NB4 (cell line): ENCODE data around the gene FBXO9.

ENCODE experiments used
- DNase-seq: peaks from one replicate; pipeline ENCODE4 v3.0.0; 2010; ENCODE audit warnings: low read depth
- H3K4me3 ChIP-seq: one replicate; pipeline ENCODE4 v1.5.1; 2011; ENCODE audit warnings: mild to moderate bottlenecking, low read depth, low read length, moderate library complexity
- MYC ChIP-seq: IDR thresholded peaks from 2 replicates; pipeline ENCODE4 v1.6.1; 2011; ENCODE audit warnings: low read depth, low read length
- POLR2A ChIP-seq: IDR thresholded peaks from 2 replicates; pipeline ENCODE4 v1.6.1; 2011; ENCODE audit warnings: mild to moderate bottlenecking; ENCODE audit not compliant: insufficient read length; ENCODE audit errors: extremely low read depth
- TF ChIP-seq, protein P1 (sequence below): IDR thresholded peaks from one replicate; pipeline ENCODE4 v1.5.1; 2012; ENCODE audit warnings: low read depth, low read length
- TF ChIP-seq, protein P2 (sequence below): IDR thresholded peaks from 2 replicates; pipeline ENCODE4 v1.6.1; 2011; ENCODE audit warnings: low read depth, low read length

The FBXO9 gene

DNA sequence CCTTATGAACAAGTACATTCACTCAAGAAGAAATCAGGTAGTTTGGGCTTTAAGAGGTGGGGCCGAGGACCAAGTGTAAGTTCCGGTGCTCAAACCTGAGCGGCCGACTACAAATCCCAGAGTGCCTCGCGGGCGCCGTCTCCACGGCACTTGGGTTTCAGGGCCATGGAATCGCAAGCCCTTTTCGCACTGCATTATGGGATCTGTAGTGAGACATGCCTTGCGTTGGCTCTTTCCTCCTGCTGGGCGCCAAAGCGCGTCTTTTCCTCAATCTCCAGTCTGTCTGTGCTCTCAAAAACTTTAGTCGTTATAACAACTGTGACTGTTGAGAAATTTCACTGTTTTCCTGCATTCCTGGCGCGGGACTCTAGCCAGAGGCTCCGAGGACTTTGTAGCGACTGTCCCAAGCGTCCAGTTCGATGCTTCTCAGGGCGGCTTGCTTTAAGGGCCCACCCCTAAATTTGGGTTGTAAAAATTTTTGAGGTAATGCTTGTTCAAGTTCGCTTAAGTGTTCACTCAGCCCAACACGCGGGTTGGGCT is 408 bp upstream of the FBXO9 start:
- DNase-seq, result peak; percentile 99
- peak; percentile 73 for TF ChIP-seq MYC
- TF ChIP-seq, protein P1, sequence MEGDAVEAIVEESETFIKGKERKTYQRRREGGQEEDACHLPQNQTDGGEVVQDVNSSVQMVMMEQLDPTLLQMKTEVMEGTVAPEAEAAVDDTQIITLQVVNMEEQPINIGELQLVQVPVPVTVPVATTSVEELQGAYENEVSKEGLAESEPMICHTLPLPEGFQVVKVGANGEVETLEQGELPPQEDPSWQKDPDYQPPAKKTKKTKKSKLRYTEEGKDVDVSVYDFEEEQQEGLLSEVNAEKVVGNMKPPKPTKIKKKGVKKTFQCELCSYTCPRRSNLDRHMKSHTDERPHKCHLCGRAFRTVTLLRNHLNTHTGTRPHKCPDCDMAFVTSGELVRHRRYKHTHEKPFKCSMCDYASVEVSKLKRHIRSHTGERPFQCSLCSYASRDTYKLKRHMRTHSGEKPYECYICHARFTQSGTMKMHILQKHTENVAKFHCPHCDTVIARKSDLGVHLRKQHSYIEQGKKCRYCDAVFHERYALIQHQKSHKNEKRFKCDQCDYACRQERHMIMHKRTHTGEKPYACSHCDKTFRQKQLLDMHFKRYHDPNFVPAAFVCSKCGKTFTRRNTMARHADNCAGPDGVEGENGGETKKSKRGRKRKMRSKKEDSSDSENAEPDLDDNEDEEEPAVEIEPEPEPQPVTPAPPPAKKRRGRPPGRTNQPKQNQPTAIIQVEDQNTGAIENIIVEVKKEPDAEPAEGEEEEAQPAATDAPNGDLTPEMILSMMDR, result no peak
- TF ChIP-seq, protein P2, sequence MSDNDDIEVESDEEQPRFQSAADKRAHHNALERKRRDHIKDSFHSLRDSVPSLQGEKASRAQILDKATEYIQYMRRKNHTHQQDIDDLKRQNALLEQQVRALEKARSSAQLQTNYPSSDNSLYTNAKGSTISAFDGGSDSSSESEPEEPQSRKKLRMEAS, result peak; percentile 55
- H3K4me3 ChIP-seq, result peak overlapping the region; percentile 85

DNA sequence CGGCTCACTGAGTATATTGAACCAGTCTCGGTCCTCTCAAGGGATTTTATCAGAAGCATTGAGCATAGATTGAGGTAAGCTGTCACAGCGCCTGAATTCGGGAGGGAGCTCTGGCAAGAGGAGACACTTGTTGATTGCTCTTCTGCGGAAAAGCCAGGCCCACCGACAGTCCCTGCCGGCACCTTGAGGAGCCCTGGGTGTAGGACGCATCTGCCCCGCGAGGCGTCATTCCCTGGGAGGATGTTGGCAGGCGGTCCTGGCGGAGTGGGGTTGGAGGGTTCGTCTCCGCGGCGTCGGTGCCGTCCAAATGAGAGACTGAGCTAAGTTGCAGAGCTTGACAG is 843 bp downstream of the FBXO9 start:
- peak overlapping the region; percentile 85 for H3K4me3 ChIP-seq
- DNase-seq, result no peak
- TF ChIP-seq, protein P1, result no peak
- TF ChIP-seq MYC, result no peak
- TF ChIP-seq, protein P2, result no peak

DNA sequence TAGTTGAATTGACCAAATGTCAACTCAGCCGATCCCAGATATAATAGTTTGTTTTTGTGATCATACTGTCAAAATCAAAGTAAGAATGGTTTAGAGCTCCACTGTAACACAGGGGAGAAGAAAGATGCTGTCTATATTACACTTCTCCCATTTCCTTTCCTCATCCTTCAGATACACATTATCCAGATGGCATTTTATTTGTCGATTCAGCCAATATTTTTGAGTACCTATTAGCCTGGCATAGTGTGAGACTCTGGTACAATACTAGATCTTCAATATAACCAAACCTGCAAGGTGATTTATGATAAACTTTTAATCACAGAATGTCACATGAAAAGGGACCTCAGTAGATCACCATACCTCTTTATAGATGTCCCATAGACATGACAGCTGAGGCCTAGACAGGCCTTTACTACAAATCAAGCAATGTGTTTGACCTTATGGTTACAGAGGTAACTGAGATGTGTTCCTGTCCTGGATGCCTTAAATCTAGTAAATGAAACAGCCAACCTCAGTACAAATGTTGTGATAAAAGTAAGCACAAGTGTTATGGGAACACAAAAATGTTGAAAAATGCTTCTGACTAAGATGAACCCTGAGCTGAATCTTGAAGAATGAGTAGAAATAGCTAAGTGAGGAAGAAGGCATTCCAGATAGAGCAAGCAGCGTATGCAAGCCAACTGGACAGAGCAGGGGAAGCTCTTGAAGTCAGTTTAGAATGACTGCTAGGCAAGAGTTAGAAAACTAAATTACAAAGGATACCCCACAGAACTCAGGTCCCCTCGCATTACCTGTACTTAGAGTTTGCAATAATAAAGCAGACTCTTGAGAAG is 1.9 kb downstream of the FBXO9 start:
- TF ChIP-seq, protein P1, result no peak
- TF ChIP-seq, protein P2, result no peak
- TF ChIP-seq MYC (no peak), POLR2A (no peak)
- DNase-seq, result no peak
- peak overlapping the region; percentile 85 for H3K4me3 ChIP-seq

DNA sequence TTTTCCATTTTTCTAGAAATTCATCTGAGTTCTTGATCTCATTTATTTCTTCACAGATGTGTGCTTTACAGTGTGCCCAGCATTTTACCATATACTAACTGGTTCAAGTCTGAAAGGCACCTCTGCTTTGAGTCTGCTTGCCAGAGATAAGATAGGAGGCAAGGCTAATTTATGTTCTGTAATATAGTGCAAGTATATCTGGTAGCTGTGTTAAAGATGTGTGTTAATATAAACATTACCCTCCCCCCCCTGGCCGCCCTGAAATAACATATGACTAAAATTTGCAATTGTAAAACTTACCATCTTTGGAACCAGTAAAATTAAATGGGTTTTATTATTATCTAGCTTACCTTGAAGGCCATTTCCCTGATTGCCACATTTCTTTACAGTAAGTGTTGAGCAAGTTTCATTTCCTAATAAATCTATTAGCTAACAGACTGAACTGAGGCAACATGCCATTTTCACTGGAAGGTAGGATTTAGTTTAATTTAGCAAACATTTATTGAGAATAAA is 2.7 kb downstream of the FBXO9 start:
- TF ChIP-seq, protein P1, result no peak
- H3K4me3 ChIP-seq, result no peak overlapping the region
- peak; percentile 32 for DNase-seq

DNA sequence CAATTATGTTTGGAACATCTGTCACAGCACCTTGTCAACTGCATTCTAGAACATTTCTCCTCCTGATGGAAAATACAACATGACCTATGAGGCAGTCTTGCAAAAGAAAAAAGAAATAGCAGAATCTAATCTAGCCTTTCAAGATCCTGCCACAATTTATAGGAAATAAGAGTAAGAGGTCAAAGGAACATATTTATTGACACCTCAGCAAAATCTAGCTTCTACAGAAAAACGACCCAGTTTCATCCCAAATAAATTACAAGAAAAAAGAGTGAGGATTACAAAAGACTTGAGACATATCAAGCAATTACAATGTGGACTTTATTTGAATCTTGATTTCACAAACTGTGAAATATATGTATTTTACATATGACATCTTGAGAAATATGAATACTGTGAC is 4.2 kb downstream of the FBXO9 start:
- TF ChIP-seq MYC (no peak), POLR2A (no peak)
- TF ChIP-seq, protein P2, result no peak
- TF ChIP-seq, protein P1, result no peak
- no peak overlapping the region for H3K4me3 ChIP-seq
- DNase-seq, result no peak

DNA sequence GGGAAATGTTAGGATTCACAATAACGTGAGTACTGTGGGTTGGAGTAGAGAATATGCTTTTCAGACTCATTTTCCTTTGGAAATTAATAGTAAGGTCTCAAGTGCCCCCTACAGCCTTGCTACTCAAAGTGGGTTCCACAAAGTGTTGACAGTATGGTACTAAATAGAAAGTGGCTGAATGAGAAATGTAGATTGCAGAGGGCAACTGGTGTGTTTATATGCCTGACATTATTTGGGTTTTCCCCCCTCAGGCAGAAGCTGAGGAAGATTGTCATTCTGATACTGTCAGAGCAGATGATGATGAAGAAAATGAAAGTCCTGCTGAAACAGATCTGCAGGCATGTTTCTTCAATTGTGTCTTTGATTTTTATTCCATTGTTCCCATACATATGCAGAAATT is 5.6 kb downstream of the FBXO9 start:
- DNase-seq, result no peak
- H3K4me3 ChIP-seq, result no peak overlapping the region
- TF ChIP-seq, protein P2, result no peak
- TF ChIP-seq MYC, result no peak
- TF ChIP-seq POLR2A, result no peak
- TF ChIP-seq, protein P1, result no peak
